ENCODE measurements around the gene ACADVL.
A peak's percentile ranks its signal among the peaks of the same experiment; 100 is the strongest.

ACADVL gene

DNA sequence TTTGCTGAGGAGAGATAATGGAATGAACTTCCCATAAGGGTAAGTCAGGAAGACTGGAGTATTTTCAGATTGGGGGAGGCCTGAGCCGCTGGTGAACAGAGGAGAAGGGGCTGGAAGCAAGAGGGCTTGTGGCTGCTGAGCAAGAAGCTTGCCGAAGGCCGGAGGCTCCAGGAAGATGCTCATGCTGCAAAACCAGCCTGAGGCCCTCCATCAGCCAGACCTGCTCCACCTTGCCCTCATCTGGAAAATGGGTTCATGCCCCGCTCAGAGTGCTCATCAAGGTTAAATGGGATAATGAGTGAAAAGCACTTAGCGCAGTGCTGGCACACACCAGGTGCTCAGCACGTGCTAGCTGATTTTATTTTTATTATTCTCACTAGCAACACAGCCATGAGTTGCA lies 35.1 kb upstream of the ACADVL start:
- Histone ChIP-seq H3K79me1 (ENCODE audit: low read depth, low read length) (no peaks in the 10 kb centered on the region), H2BK12ac (ENCODE audit: low read length) (no peak overlapping the region)
- no CpG with 5 or more reads among the region's 6 CpGs for WGBS, 2 donors (ENCODE audit: extremely low coverage in 2 of 2, insufficient read length in 2 of 2, insufficient replicate concordance in 1 of 2)

GRCh38 chr17:7186241-7186640 lies 33.5 kb upstream of the ACADVL start:
- Histone ChIP-seq H3K4ac (ENCODE audit: low read length) (no peak overlapping the region), H3K27ac (replicated peaks; ENCODE audit: low read length) (no peak overlapping the region), H2BK12ac (ENCODE audit: low read length) (no peak overlapping the region), H3K18ac (ENCODE audit: low read length) (no peak overlapping the region), H3K23ac (ENCODE audit: low read depth, low read length, poor library complexity) (no peak overlapping the region), H3K36me3 (replicated peaks in 1 of 2; ENCODE audit: control insufficient read depth in 2 of 2, insufficient read depth in 2 of 2, low read length in 2 of 2) (peaks cover 12 to 37% of the 10 kb centered on the region in 2 donors), H3K27me3 (ENCODE audit: control insufficient read depth in 3 of 3, insufficient read depth in 3 of 3, low read depth in 1 of 3, low read length in 3 of 3) (no peaks in the 10 kb centered on the region), H3K4me2 (ENCODE audit: insufficient read depth, low read length, poor library complexity, severe bottlenecking) (no peak overlapping the region), H3K79me1 (ENCODE audit: low read depth, low read length) (no peaks in the 10 kb centered on the region), H2AK5ac (ENCODE audit: low read depth, low read length) (no peak overlapping the region), H2BK5ac (ENCODE audit: low read length) (no peak overlapping the region), H2BK120ac (ENCODE audit: low read depth, low read length) (no peak overlapping the region), H3K4me1 (ENCODE audit: control insufficient read depth in 2 of 2, insufficient read depth in 1 of 2, low read depth in 1 of 2, low read length in 2 of 2) (peaks cover 0 to 5% of the 10 kb centered on the region in 2 donors), H4K91ac (ENCODE audit: low read depth, low read length, poor library complexity) (no peak overlapping the region), H3K9ac (ENCODE audit: low read depth, low read length, poor library complexity) (no peak overlapping the region), H4K8ac (ENCODE audit: low read depth, low read length) (no peak overlapping the region), H2BK15ac (ENCODE audit: low read length) (no peak overlapping the region), H3K9me3 (replicated peaks in 1 of 2; ENCODE audit: control insufficient read depth in 2 of 2, insufficient read depth in 1 of 2, low read depth in 1 of 2, low read length in 2 of 2) (no peaks in the 10 kb centered on the region), H3K4me3 (ENCODE audit: low read length in 2 of 2) (no peak overlapping the region), H3K14ac (ENCODE audit: low read length) (no peak overlapping the region), H2AFZ (ENCODE audit: low read length) (no peak overlapping the region)
- WGBS, 2 donors (ENCODE audit: extremely low coverage in 2 of 2, insufficient read length in 2 of 2, insufficient replicate concordance in 1 of 2) = no CpG with 5 or more reads among the region's 7 CpGs
- no peak for DNase-seq (ENCODE audit: low spot score)

More for the DNA sequence above, 35.1 kb upstream of the ACADVL start:
- Histone ChIP-seq H2BK15ac (ENCODE audit: low read length) (no peak overlapping the region), H2BK120ac (ENCODE audit: low read depth, low read length) (no peak overlapping the region), H3K9ac (ENCODE audit: low read depth, low read length, poor library complexity) (no peak overlapping the region), H3K4ac (ENCODE audit: low read length) (no peak overlapping the region), H3K18ac (ENCODE audit: low read length) (no peak overlapping the region), H3K4me1 (ENCODE audit: control insufficient read depth in 2 of 2, insufficient read depth in 1 of 2, low read depth in 1 of 2, low read length in 2 of 2) (no peaks in the 10 kb centered on the region), H3K36me3 (replicated peaks in 1 of 2; ENCODE audit: control insufficient read depth in 2 of 2, insufficient read depth in 2 of 2, low read length in 2 of 2) (peaks cover 5 to 23% of the 10 kb centered on the region in 2 donors), H3K23ac (ENCODE audit: low read depth, low read length, poor library complexity) (no peak overlapping the region), H3K27me3 (ENCODE audit: control insufficient read depth in 3 of 3, insufficient read depth in 3 of 3, low read depth in 1 of 3, low read length in 3 of 3) (no peaks in the 10 kb centered on the region), H2AK5ac (ENCODE audit: low read depth, low read length) (no peak overlapping the region), H4K8ac (ENCODE audit: low read depth, low read length) (no peak overlapping the region), H4K91ac (ENCODE audit: low read depth, low read length, poor library complexity) (no peak overlapping the region), H3K4me2 (ENCODE audit: insufficient read depth, low read length, poor library complexity, severe bottlenecking) (no peak overlapping the region), H3K4me3 (ENCODE audit: low read length in 2 of 2) (no peak overlapping the region), H3K27ac (replicated peaks; ENCODE audit: low read length) (no peak overlapping the region), H2AFZ (ENCODE audit: low read length) (no peak overlapping the region), H2BK5ac (ENCODE audit: low read length) (no peak overlapping the region), H3K9me3 (replicated peaks in 1 of 2; ENCODE audit: control insufficient read depth in 2 of 2, insufficient read depth in 1 of 2, low read depth in 1 of 2, low read length in 2 of 2) (no peaks in the 10 kb centered on the region), H3K14ac (ENCODE audit: low read length) (no peak overlapping the region)
- no peak for DNase-seq (ENCODE audit: low spot score)

DNA sequence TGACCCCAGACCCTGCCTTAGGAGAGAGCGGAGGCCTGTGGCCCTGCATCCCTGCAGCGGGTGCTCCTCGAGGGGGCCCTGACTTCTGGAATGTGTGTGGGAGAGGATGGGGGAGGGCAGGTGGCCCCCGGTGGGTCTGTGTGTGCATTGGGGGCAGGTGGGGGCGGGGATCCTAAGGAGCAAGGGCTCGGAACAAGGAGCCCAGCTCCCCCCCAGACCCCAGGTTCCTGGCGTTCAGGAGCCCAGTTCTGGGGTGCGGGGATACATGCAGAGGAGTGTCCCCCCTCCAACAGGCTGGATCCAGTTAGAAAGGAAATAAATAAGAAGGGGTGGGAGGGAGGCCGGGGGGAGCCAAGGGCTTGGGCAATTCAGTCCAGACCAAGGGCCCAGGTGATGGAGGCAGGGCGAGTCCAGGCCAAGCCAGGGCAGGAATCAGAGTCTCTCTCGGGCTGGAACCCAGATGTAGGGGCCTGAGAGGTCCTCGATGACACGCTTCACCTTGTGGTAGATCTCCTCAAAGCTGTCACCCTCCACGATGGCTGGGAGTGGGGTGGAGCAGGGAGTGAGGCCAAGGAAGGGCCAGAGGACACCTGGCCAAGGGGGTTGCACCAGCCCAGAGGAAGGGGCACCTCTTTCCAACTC lies 29.3 kb upstream of the ACADVL start:
- no peak for DNase-seq (ENCODE audit: low spot score)
- no peaks in the 10 kb centered on the region for H3K27me3 ChIP-seq (ENCODE audit: control insufficient read depth in 3 of 3, insufficient read depth in 3 of 3, low read depth in 1 of 3, low read length in 3 of 3)
- no peak overlapping the region for H2BK120ac ChIP-seq (ENCODE audit: low read depth, low read length)
- no peak overlapping the region for H3K23ac ChIP-seq (ENCODE audit: low read depth, low read length, poor library complexity)
- H3K18ac ChIP-seq (ENCODE audit: low read length) = no peak overlapping the region
- no peak overlapping the region for H2BK5ac ChIP-seq (ENCODE audit: low read length)
- H3K36me3 ChIP-seq (replicated peaks in 1 of 2; ENCODE audit: control insufficient read depth in 2 of 2, insufficient read depth in 2 of 2, low read length in 2 of 2) = peaks cover 40 to 78% of the 10 kb centered on the region in 2 donors
- no peak overlapping the region for H3K4ac ChIP-seq (ENCODE audit: low read length)
- H3K4me2 ChIP-seq (ENCODE audit: insufficient read depth, low read length, poor library complexity, severe bottlenecking) = no peak overlapping the region
- H3K27ac ChIP-seq (replicated peaks; ENCODE audit: low read length) = no peak overlapping the region
- no peak overlapping the region for H2BK15ac ChIP-seq (ENCODE audit: low read length)
- H4K91ac ChIP-seq (ENCODE audit: low read depth, low read length, poor library complexity) = no peak overlapping the region
- H3K9ac ChIP-seq (ENCODE audit: low read depth, low read length, poor library complexity) = no peak overlapping the region
- no peak overlapping the region for H3K14ac ChIP-seq (ENCODE audit: low read length)
- WGBS, 2 donors (ENCODE audit: extremely low coverage in 2 of 2, insufficient read length in 2 of 2, insufficient replicate concordance in 1 of 2) = no CpG with 5 or more reads among the region's 14 CpGs
- H3K4me3 ChIP-seq (ENCODE audit: low read length in 2 of 2) = no peak overlapping the region
- H3K4me1 ChIP-seq (ENCODE audit: control insufficient read depth in 2 of 2, insufficient read depth in 1 of 2, low read depth in 1 of 2, low read length in 2 of 2) = peaks cover 0 to 5% of the 10 kb centered on the region in 2 donors
- H2AFZ ChIP-seq (ENCODE audit: low read length) = no peak overlapping the region
- H3K79me1 ChIP-seq (ENCODE audit: low read depth, low read length) = peaks cover 3% of the 10 kb centered on the region
- H3K9me3 ChIP-seq (replicated peaks in 1 of 2; ENCODE audit: control insufficient read depth in 2 of 2, insufficient read depth in 1 of 2, low read depth in 1 of 2, low read length in 2 of 2) = no peaks in the 10 kb centered on the region
- no peak overlapping the region for H4K8ac ChIP-seq (ENCODE audit: low read depth, low read length)
- H2AK5ac ChIP-seq (ENCODE audit: low read depth, low read length) = peak overlapping the region; percentile 56
- no peak overlapping the region for H2BK12ac ChIP-seq (ENCODE audit: low read length)

DNA sequence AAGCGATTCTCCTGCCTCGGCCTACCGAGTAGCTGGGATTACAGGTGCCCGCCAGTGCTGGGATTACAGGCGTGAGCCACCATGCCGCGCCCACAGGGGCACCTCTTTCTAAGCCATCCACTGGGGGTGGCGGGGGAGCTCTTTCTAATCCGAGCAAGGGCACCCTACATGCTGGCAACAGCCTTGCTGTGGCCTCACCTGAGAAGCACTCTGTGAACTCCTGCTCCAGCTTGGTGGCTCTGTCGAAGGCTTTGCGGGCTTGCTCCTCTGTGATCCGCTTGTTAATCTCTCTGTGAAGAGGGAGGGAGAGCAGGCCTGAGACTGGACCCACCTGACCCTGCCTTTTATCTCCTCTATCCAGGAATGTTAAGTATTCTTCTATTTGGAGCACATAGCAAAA lies 28.7 kb upstream of the ACADVL start:
- Histone ChIP-seq H3K9ac (ENCODE audit: low read depth, low read length, poor library complexity) (no peak overlapping the region), H3K79me1 (ENCODE audit: low read depth, low read length) (peaks cover 3% of the 10 kb centered on the region), H3K4me2 (ENCODE audit: insufficient read depth, low read length, poor library complexity, severe bottlenecking) (no peak overlapping the region), H3K23ac (ENCODE audit: low read depth, low read length, poor library complexity) (no peak overlapping the region), H2AK5ac (ENCODE audit: low read depth, low read length) (no peak overlapping the region), H2BK120ac (ENCODE audit: low read depth, low read length) (no peak overlapping the region), H3K4ac (ENCODE audit: low read length) (no peak overlapping the region), H3K4me3 (ENCODE audit: low read length in 2 of 2) (no peak overlapping the region), H3K4me1 (ENCODE audit: control insufficient read depth in 2 of 2, insufficient read depth in 1 of 2, low read depth in 1 of 2, low read length in 2 of 2) (peaks cover 0 to 5% of the 10 kb centered on the region in 2 donors), H2BK12ac (ENCODE audit: low read length) (no peak overlapping the region), H3K14ac (ENCODE audit: low read length) (no peak overlapping the region), H3K9me3 (replicated peaks in 1 of 2; ENCODE audit: control insufficient read depth in 2 of 2, insufficient read depth in 1 of 2, low read depth in 1 of 2, low read length in 2 of 2) (no peaks in the 10 kb centered on the region), H4K91ac (ENCODE audit: low read depth, low read length, poor library complexity) (no peak overlapping the region), H2BK15ac (ENCODE audit: low read length) (no peak overlapping the region), H3K36me3 (replicated peaks in 1 of 2; ENCODE audit: control insufficient read depth in 2 of 2, insufficient read depth in 2 of 2, low read length in 2 of 2) (peaks cover 47 to 84% of the 10 kb centered on the region in 2 donors), H2AFZ (ENCODE audit: low read length) (no peak overlapping the region), H2BK5ac (ENCODE audit: low read length) (no peak overlapping the region), H3K18ac (ENCODE audit: low read length) (no peak overlapping the region), H3K27me3 (ENCODE audit: control insufficient read depth in 3 of 3, insufficient read depth in 3 of 3, low read depth in 1 of 3, low read length in 3 of 3) (no peaks in the 10 kb centered on the region), H3K27ac (replicated peaks; ENCODE audit: low read length) (no peak overlapping the region), H4K8ac (ENCODE audit: low read depth, low read length) (no peak overlapping the region)
- WGBS, 2 donors (ENCODE audit: extremely low coverage in 2 of 2, insufficient read length in 2 of 2, insufficient replicate concordance in 1 of 2) = no CpG with 5 or more reads among the region's 12 CpGs
- no peak for DNase-seq (ENCODE audit: low spot score)

All from neuronal stem cell (in vitro differentiated cells).